H1 (cell line): ENCODE results near the gene ABCG8. TPM values are rescaled to one million over a fixed set of nuclear protein-coding genes. Genes with fewer than 3 reads are reported as not detected.

Source experiments
- CTCF ChIA-PET: fragments of 300-600 bp; sonication (Branson Sonifier 250); formaldehyde crosslinking; loops from one replicate; lab custom pipeline; 2021; ENCODE audit not compliant: partially characterized antibody; lab: Charles Lee
- POLR2A ChIA-PET: fragments of 300-600 bp; sonication (Branson Sonifier 250); formaldehyde crosslinking; loops from one replicate; lab custom pipeline; 2021; ENCODE audit warnings: inconsistent platforms; ENCODE audit not compliant: partially characterized antibody; lab: Charles Lee
- DNase-seq, 2 experiments: peaks; one replicate each; pipeline versions ENCODE4 v3.0.0 to v3.0.0-alpha.2; 2010 to 2022; ENCODE audit warnings: low spot score in 2 of 2, low read depth in 1 of 2, mixed read lengths in 1 of 2
- FAIRE-seq: peaks from 2 replicates; lab custom pipeline; 2011; peaks lifted over from hg19 to GRCh38; lab: Jason Lieb, UNC
- H2AFZ ChIP-seq: 2 replicates; pipeline ENCODE4 v1.8.1; 2012; ENCODE audit warnings: low read length, inconsistent platforms
- H2AK5ac ChIP-seq: 2 replicates; pipeline ENCODE4 v1.6.1; 2013; ENCODE audit warnings: low read depth, low read length
- H2BK120ac ChIP-seq: replicated peaks from 2 replicates; pipeline ENCODE3; 2013; ENCODE audit warnings: low read depth, low read length, inconsistent platforms
- H2BK12ac ChIP-seq: 2 replicates; pipeline ENCODE4 v1.6.1; 2013; ENCODE audit warnings: low read depth, low read length
- H2BK15ac ChIP-seq: 2 replicates; pipeline ENCODE4 v1.6.1; 2013; ENCODE audit warnings: low read length
- H2BK20ac ChIP-seq: 2 replicates; pipeline ENCODE4 v1.6.1; 2013; ENCODE audit warnings: low read length
- H2BK5ac ChIP-seq: 2 replicates; pipeline ENCODE4 v1.6.1; 2013; ENCODE audit warnings: low read depth, low read length
- H3K14ac ChIP-seq: 2 replicates; pipeline ENCODE4 v1.6.1; 2013; ENCODE audit warnings: inconsistent platforms; ENCODE audit not compliant: insufficient read length
- H3K18ac ChIP-seq: 2 replicates; pipeline ENCODE4 v1.6.1; 2013; ENCODE audit warnings: low read length; ENCODE audit errors: extremely low read depth
- H3K23ac ChIP-seq: 2 replicates; pipeline ENCODE4 v1.6.1; 2013; ENCODE audit warnings: inconsistent platforms; ENCODE audit not compliant: insufficient read length
- H3K23me2 ChIP-seq: 2 replicates; pipeline ENCODE4 v1.6.1; 2013; ENCODE audit warnings: low read depth, low read length
- H3K27ac ChIP-seq: 2 replicates; pipeline ENCODE4 v1.6.1; 2011; ENCODE audit warnings: low read depth, low read length, inconsistent platforms
- H3K27me3 ChIP-seq, 4 experiments: replicated peaks in 1 of 4; 1 replicate in 1 of 4; 2 replicates in 3 of 4; pipeline versions ENCODE4 v1.6.1 to v1.8.1; 2011 to 2013; ENCODE audit warnings: low read length in 3 of 4, mild to moderate bottlenecking in 3 of 4, inconsistent platforms in 2 of 4, mixed read lengths in 2 of 4, moderate library complexity in 1 of 4; ENCODE audit not compliant: control insufficient read depth in 3 of 4, insufficient read depth in 3 of 4; ENCODE audit errors: extremely low read depth in 1 of 4
- H3K36me3 ChIP-seq, 4 experiments: 2 replicates each; pipeline versions ENCODE4 v1.6.1 to v1.8.1; 2011 to 2013; ENCODE audit warnings: mild to moderate bottlenecking in 4 of 4, low read length in 3 of 4, moderate library complexity in 2 of 4, control low read depth in 1 of 4, inconsistent platforms in 1 of 4; ENCODE audit not compliant: insufficient read depth in 4 of 4, control insufficient read depth in 2 of 4
- H3K4ac ChIP-seq: replicated peaks from 2 replicates; pipeline ENCODE3; 2013; ENCODE audit warnings: low read length, low read depth, mixed read lengths, inconsistent platforms; ENCODE audit not compliant: insufficient read length
- H3K4me1 ChIP-seq, 4 experiments: replicated peaks in 1 of 4; 1 replicate in 1 of 4; 2 replicates in 3 of 4; pipeline versions ENCODE4 v1.6.1 to v1.8.1; 2011 to 2013; ENCODE audit warnings: low read length in 3 of 4, inconsistent platforms in 2 of 4, mixed read lengths in 1 of 4; ENCODE audit not compliant: insufficient read depth in 4 of 4, control insufficient read depth in 3 of 4
- H3K4me2 ChIP-seq, 2 experiments: 2 replicates each; pipeline versions ENCODE4 v1.6.1 to v1.8.1; 2011 to 2013; ENCODE audit warnings: low read depth in 2 of 2, low read length in 2 of 2, control low read depth in 1 of 2, inconsistent platforms in 1 of 2, mild to moderate bottlenecking in 1 of 2; ENCODE audit not compliant: insufficient read depth in 1 of 2
- H3K4me3 ChIP-seq, 4 experiments: fragments of 200-600, 300-600 bp in 1 of 4; sonication (generic), shearing (Covaris generic), sonication (Bioruptor Twin) in 1 of 4; 2 replicates each; pipeline versions ENCODE4 v1.5.1 to v1.8.1; 2011 to 2016; ENCODE audit warnings: low read length in 4 of 4, low read depth in 3 of 4, control low read depth in 2 of 4, inconsistent platforms in 2 of 4, mild to moderate bottlenecking in 2 of 4, mixed read lengths in 1 of 4, moderate library complexity in 1 of 4; ENCODE audit not compliant: insufficient read depth in 2 of 4; ENCODE audit errors: extremely low read depth in 1 of 4
- H3K56ac ChIP-seq: replicated peaks from 2 replicates; pipeline ENCODE3; 2013; ENCODE audit warnings: low read depth, mild to moderate bottlenecking, mixed read lengths, low read length, inconsistent platforms; ENCODE audit not compliant: insufficient read length
- H3K79me1 ChIP-seq: 2 replicates; pipeline ENCODE4 v1.6.1; 2013; ENCODE audit warnings: low read depth, low read length, control low read depth
- H3K79me2 ChIP-seq, 2 experiments: 2 replicates each; pipeline versions ENCODE4 v1.6.1 to v1.8.1; 2012 to 2013; ENCODE audit warnings: low read length in 2 of 2, mild to moderate bottlenecking in 2 of 2, inconsistent platforms in 1 of 2; ENCODE audit not compliant: insufficient read depth in 2 of 2, control insufficient read depth in 1 of 2
- H3K9ac ChIP-seq, 4 experiments: replicated peaks in 1 of 4; 1 replicate in 1 of 4; 2 replicates in 3 of 4; pipeline versions ENCODE4 v1.6.1 to v1.8.1; 2011 to 2013; ENCODE audit warnings: low read depth in 3 of 4, low read length in 3 of 4, control low read depth in 2 of 4, mild to moderate bottlenecking in 2 of 4, moderate library complexity in 2 of 4, inconsistent platforms in 1 of 4; ENCODE audit errors: extremely low read depth in 1 of 4
- H3K9me3 ChIP-seq, 2 experiments: 2 replicates each; pipeline versions ENCODE4 v1.6.1 to v1.8.1; 2012 to 2013; ENCODE audit warnings: mild to moderate bottlenecking in 2 of 2, moderate library complexity in 2 of 2, control low read depth in 1 of 2, inconsistent platforms in 1 of 2, low read depth in 1 of 2, low read length in 1 of 2, mixed read lengths in 1 of 2; ENCODE audit not compliant: insufficient read depth in 2 of 2
- H4K20me1 ChIP-seq, 2 experiments: replicated peaks in 1 of 2; 2 replicates each; pipeline versions ENCODE3 to v1.8.1; 2011 to 2013; ENCODE audit warnings: inconsistent platforms in 2 of 2, low read length in 2 of 2, mild to moderate bottlenecking in 1 of 2; ENCODE audit not compliant: insufficient read depth in 2 of 2, control insufficient read depth in 1 of 2
- H4K5ac ChIP-seq: 2 replicates; pipeline ENCODE4 v1.6.1; 2013; ENCODE audit warnings: low read length, low read depth, mixed read lengths, inconsistent platforms; ENCODE audit not compliant: insufficient read length
- H4K8ac ChIP-seq: 2 replicates; pipeline ENCODE4 v1.8.0; 2013; ENCODE audit warnings: mild to moderate bottlenecking, moderate library complexity, low read length, inconsistent platforms; ENCODE audit not compliant: insufficient read depth; ENCODE audit errors: extremely low read depth
- H4K91ac ChIP-seq: replicated peaks from 2 replicates; pipeline ENCODE3; 2013; ENCODE audit warnings: low read length, mixed read lengths, inconsistent platforms; ENCODE audit not compliant: insufficient read length
- BCL11A ChIP-seq, 2 experiments: IDR thresholded peaks; one replicate each; pipeline ENCODE4 v1.6.1; 2011; ENCODE audit warnings: low read depth in 2 of 2, low read length in 2 of 2, mild to moderate bottlenecking in 2 of 2
- CTBP2 ChIP-seq: IDR thresholded peaks from 2 replicates; pipeline ENCODE4 v1.7.0; 2011; ENCODE audit warnings: borderline replicate concordance, mild to moderate bottlenecking, moderate library complexity, mixed read lengths, low read length; ENCODE audit not compliant: insufficient read depth, insufficient read length
- SUZ12 ChIP-seq: fragments of 200-600 bp; sonication (generic); IDR thresholded peaks from 2 replicates; pipeline ENCODE4 v1.6.1; 2012; ENCODE audit warnings: mild to moderate bottlenecking, inconsistent platforms, low read length, moderate library complexity, mixed read lengths
- TEAD4 ChIP-seq: IDR thresholded peaks from 2 replicates; pipeline ENCODE4 v1.6.1; 2012; ENCODE audit warnings: low read depth, low read length, inconsistent platforms, mixed read lengths
- WGBS, 2 experiments: shearing (Covaris generic) in 1 of 2; methylation state at CpG; one replicate each; pipeline versions ENCODE4 v1.1.6 to v1.1.7; 2013 to 2015; ENCODE audit warnings: low lambda C conversion rate in 2 of 2, mixed read lengths in 2 of 2, inconsistent platforms in 1 of 2, low coverage in 1 of 2, missing lambda C conversion rate in 1 of 2; ENCODE audit not compliant: insufficient replicate concordance in 2 of 2, insufficient coverage in 1 of 2, insufficient read length in 1 of 2; ENCODE audit errors: extremely low coverage in 1 of 2, missing lambda C conversion rate in 1 of 2; 5-methylcytosine and 5-hydroxymethylcytosine counted together
- polyA plus RNA-seq, 7 experiments: library from polyadenylated mRNA; depleted of rRNA in 3 of 7; stranded (reverse) in 5 of 7; unstranded in 2 of 7; fragments of >200 nt in 5 of 7; fragments of 200-250 nt in 2 of 7; gene quantifications; 1 replicate in 5 of 7; 2 replicates in 1 of 7; 4 replicates in 1 of 7; pipeline versions ENCODE4 v1.2.1 to v1.2.3, GENCODE V29; 2011 to 2013; ENCODE audit warnings: missing spikeins in 2 of 7, mixed read lengths in 2 of 7
- total RNA-seq: library from RNA; stranded (reverse); fragmentation: NEBNext Ultra II Directional; extraction: Animal tissue kit (Norgen Biotek cat#: 25700); gene quantifications from 2 replicates; pipeline ENCODE4 v1.2.1, GENCODE V29; 2021

Gene ABCG8
- total and polyA plus RNA-seq, 2 of the 8 experiments (the other 6 are each of a cell fraction or from before 2014, with no cell fraction given) = not detected

DNA sequence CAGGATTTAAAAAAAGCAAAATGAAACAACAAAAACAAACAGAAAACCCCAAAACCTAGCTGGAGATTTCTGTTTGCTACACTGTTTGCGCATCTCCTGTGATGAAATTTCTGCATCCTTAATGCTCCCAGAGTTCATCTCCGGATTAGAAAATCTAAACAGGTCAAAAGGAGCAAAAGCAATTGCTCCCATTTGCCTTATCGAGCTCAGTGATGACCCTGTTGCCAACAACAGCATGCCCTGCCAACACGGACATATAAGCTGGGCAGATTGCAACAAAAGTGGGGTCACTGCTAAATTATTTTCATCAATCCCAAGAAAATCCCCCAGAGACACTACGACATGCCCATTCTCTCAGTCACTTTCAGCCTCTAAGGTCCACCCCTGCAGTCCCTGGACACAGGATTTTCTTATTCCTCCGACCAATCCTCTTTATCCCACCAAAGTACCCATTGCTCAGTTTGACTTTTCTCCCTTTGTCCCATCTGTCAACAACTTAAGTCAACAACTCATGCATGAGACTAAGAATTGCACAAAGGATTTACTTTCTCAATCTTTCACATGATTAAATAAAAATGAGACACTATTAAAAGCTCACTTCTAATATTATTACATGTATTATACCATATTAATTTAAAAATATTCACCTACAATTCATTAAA lies 67.8 kb downstream of the ABCG8 start:
- H3K27me3 ChIP-seq = peaks cover 0 to 1% (median 0%) of the 10 kb centered on the region in 4 experiments; a peak in 1 of 7 replicates
- H3K9ac ChIP-seq = no peak overlapping the region
- H3K14ac ChIP-seq = no peak overlapping the region
- H3K56ac ChIP-seq = no peak overlapping the region
- no peak overlapping the region for H3K27ac ChIP-seq
- H3K36me3 ChIP-seq = peaks cover 5 to 61% (median 27%) of the 10 kb centered on the region in 4 experiments
- H3K4me3 ChIP-seq = no peak overlapping the region
- peaks cover 0 to 2% of the 10 kb centered on the region in 2 experiments for H4K20me1 ChIP-seq
- DNase-seq (no peak), FAIRE-seq (no peak)
- no peak overlapping the region for H4K91ac ChIP-seq
- no peaks in the 10 kb centered on the region for H3K9me3 ChIP-seq
- H2AK5ac ChIP-seq = no peak overlapping the region
- H3K79me2 ChIP-seq = no peaks in the 10 kb centered on the region
- no peak overlapping the region for H4K5ac ChIP-seq
- CTCF ChIA-PET = interaction anchor here (0.7 to 2.1 kb wide), 2 partner anchors 29 to 31 kb away, joined by 3 to 7 read pairs; no protein-coding TSS in a partner anchor
- H2AFZ ChIP-seq = no peak overlapping the region
- H2BK15ac ChIP-seq = no peak overlapping the region
- H4K8ac ChIP-seq = no peak overlapping the region
- H3K4ac ChIP-seq = no peak overlapping the region
- no peak overlapping the region for H3K23ac ChIP-seq
- no peaks in the 10 kb centered on the region for H3K23me2 ChIP-seq
- 91% methylated on average over 6 of the region's 6 CpGs; no CpG with 5 or more reads in 1 of the 2 experiments for WGBS, 2 experiments
- no peak overlapping the region for H2BK20ac ChIP-seq
- no peaks in the 10 kb centered on the region for H3K4me1 ChIP-seq
- H3K79me1 ChIP-seq = no peaks in the 10 kb centered on the region
- TF ChIP-seq SUZ12 (no peak), CTBP2 (no peak), TEAD4 (no peak), BCL11A (IDR thresholded peaks at IDR 0.05; ENCODE audit: low read depth in 2 of 2, low read length in 2 of 2) (no peak)
- TF ChIP-seq, all 59 proteins: peak for 0
- Histone ChIP-seq H2BK5ac (no peak overlapping the region), H3K4me2 (no peak overlapping the region), H2BK120ac (no peak overlapping the region), H2BK12ac (no peak overlapping the region), H3K18ac (no peak overlapping the region)
- POLR2A ChIA-PET = interaction anchor here (0.6 kb wide), 1 partner anchor 326 kb away, joined by 3 read pairs; no protein-coding TSS in a partner anchor
